Tibial artery (tissue), 4 donors: ENCODE data around the gene ARHGAP45.

Experiments used
- DNase-seq, 2 donors: peaks; one replicate each; pipeline ENCODE4 v3.0.0-alpha.2; 2019
- H3K27ac ChIP-seq, 2 donors: fragments of 200-600 bp; sonication (generic) in 1 of 2; 1 replicate in 1 of 2; 2 replicates in 1 of 2; pipeline ENCODE4 v1.5.1; 2018 to 2019; ENCODE audit warnings: mild to moderate bottlenecking in 1 of 2
- H3K27me3 ChIP-seq, 2 donors: fragments of 200-600 bp; sonication (generic) in 1 of 2; one replicate each; pipeline versions ENCODE4 v1.5.1 to v1.6.0; 2016 to 2019
- H3K36me3 ChIP-seq, 3 donors: fragments of 200-600 bp; sonication (generic) in 2 of 3; one replicate each; pipeline ENCODE4 v1.5.1; 2016 to 2019; ENCODE audit warnings: mild to moderate bottlenecking in 2 of 3
- H3K4me1 ChIP-seq, 4 donors: fragments of 200-600 bp; sonication (generic) in 2 of 4; 1 replicate in 3 of 4; 2 replicates in 1 of 4; pipeline ENCODE4 v1.5.1; 2016 to 2019
- H3K4me3 ChIP-seq, 2 donors: fragments of 200-600 bp; sonication (generic) in 1 of 2; 1 replicate in 1 of 2; 2 replicates in 1 of 2; pipeline ENCODE4 v1.5.1; 2018 to 2019; ENCODE audit warnings: mild to moderate bottlenecking in 2 of 2
- H3K9me3 ChIP-seq, 3 donors: fragments of 200-600 bp; sonication (generic) in 1 of 3; one replicate each; pipeline ENCODE4 v1.5.1; 2016 to 2019
- CTCF ChIP-seq, 2 experiments: fragments of 200-600 bp in 1 of 2; fragments of 450-650 bp in 1 of 2; IDR thresholded peaks; one replicate each; pipeline ENCODE4 v1.5.1; 2017 to 2019; ENCODE audit warnings: antibody characterized with exemption in 2 of 2, mild to moderate bottlenecking in 1 of 2, moderate library complexity in 1 of 2
- intact Hi-C: fragments of 100-400 bp; cut with DNase I; formaldehyde crosslinking; loops from one replicate; pipeline ENCODE4 v1.15.0; 2023; ENCODE audit warnings: low total_unique reads

ARHGAP45 gene

GRCh38 chr19:1101337-1101698 is 34.4 kb downstream of the ARHGAP45 start:
- no peak for TF ChIP-seq CTCF (IDR thresholded peaks at IDR 0.05)
- Histone ChIP-seq H3K27me3 (no peaks in the 10 kb centered on the region), H3K9me3 (peaks cover 0 to 7% (median 0%) of the 10 kb centered on the region in 3 donors), H3K4me3 (peak overlapping the region; percentile 17 to 33), H3K27ac (peak overlapping the region; percentile 99 to 100), H3K4me1 (peaks cover 7 to 70% (median 61%) of the 10 kb centered on the region in 4 donors), H3K36me3 (peaks cover 7 to 14% (median 12%) of the 10 kb centered on the region in 3 donors)
- peak; percentile 72 to 84 for DNase-seq
- intact Hi-C loops: loop anchor here (5.0 to 10.0 kb wide), 2 partner anchors 79 to 177 kb away; partner anchors contain the start of genes ARID3A, RNU6-2 and TMEM259

- Histone ChIP-seq H3K27me3 (no peaks in the 10 kb centered on the region), H3K27ac (peak overlapping the region; percentile 99 to 100), H3K36me3 (peaks cover 20 to 27% (median 24%) of the 10 kb centered on the region in 3 donors), H3K4me3 (peak overlapping the region; percentile 95 to 98), H3K4me1 (peaks cover 7 to 82% (median 69%) of the 10 kb centered on the region in 4 donors), H3K9me3 (peaks cover 0 to 7% (median 0%) of the 10 kb centered on the region in 3 donors)
- TF ChIP-seq CTCF (IDR thresholded peaks at IDR 0.05): no peak
- DNase-seq: peak; percentile 85 to 91
- intact Hi-C loops: loop anchor here (2.0 to 10.0 kb wide), 3 partner anchors 80 to 178 kb away; partner anchors contain the start of genes ARID3A, ATP5F1D, RNU6-2 and TMEM259
Measured at GRCh38 chr19:1102407-1103131, 35.6 kb downstream of the ARHGAP45 start.

- H3K4me1 ChIP-seq: peaks cover 7 to 81% (median 69%) of the 10 kb centered on the region in 4 donors
- TF ChIP-seq CTCF (IDR thresholded peaks at IDR 0.05): no peak
- peaks cover 0 to 7% (median 0%) of the 10 kb centered on the region in 3 donors for H3K9me3 ChIP-seq
- peak overlapping the region; percentile 95 to 98 for H3K4me3 ChIP-seq
- H3K27ac ChIP-seq: peak overlapping the region; percentile 99 to 100
- DNase-seq: no peak
- H3K27me3 ChIP-seq: no peaks in the 10 kb centered on the region
- intact Hi-C loops: loop anchor here (2.0 to 10.0 kb wide), 3 partner anchors 81 to 178 kb away; partner anchors contain the start of genes ARID3A, ATP5F1D, RNU6-2 and TMEM259
- H3K36me3 ChIP-seq: peaks cover 20 to 33% (median 31%) of the 10 kb centered on the region in 3 donors
Measured at GRCh38 chr19:1103132-1103707, 36.3 kb downstream of the ARHGAP45 start.

GRCh38 chr19:1103708-1104310 is 36.8 kb downstream of the ARHGAP45 start, which contains the start of gene GPX4:
Gene GPX4 (plus strand): TSS chr19:1103994. CDS start chr19:1104044, 50 bp downstream.
- DNase-seq: peak; percentile 99 to 100
- Histone ChIP-seq H3K27me3 (no peaks in the 10 kb centered on the region), H3K4me3 (peak within 1 kb of the TSS; percentile 95 to 98), H3K4me1 (peaks cover 7 to 77% (median 63%) of the 10 kb centered on the region in 4 donors), H3K27ac (peak within 1 kb of the TSS; percentile 99 to 100), H3K36me3 (peaks cover 23 to 39% (median 37%) of the 10 kb centered on the region in 3 donors), H3K9me3 (peaks cover 0 to 7% (median 0%) of the 10 kb centered on the region in 3 donors)
- TF ChIP-seq CTCF (IDR thresholded peaks at IDR 0.05): peak in 1 of 2 experiments; percentile 6
- intact Hi-C loops: loop anchor here (2.0 to 10.0 kb wide), 3 partner anchors 82 to 179 kb away; partner anchors contain the start of genes ARID3A, ATP5F1D, RNU6-2 and TMEM259
